Measurements from ENCODE around the gene PYGO1.
"Not testable (repeated sequence)": the region's sequence is repeated elsewhere in the genome, so short reads cannot be mapped to it uniquely, and the experiment has no call there.

Gene PYGO1, protein sequence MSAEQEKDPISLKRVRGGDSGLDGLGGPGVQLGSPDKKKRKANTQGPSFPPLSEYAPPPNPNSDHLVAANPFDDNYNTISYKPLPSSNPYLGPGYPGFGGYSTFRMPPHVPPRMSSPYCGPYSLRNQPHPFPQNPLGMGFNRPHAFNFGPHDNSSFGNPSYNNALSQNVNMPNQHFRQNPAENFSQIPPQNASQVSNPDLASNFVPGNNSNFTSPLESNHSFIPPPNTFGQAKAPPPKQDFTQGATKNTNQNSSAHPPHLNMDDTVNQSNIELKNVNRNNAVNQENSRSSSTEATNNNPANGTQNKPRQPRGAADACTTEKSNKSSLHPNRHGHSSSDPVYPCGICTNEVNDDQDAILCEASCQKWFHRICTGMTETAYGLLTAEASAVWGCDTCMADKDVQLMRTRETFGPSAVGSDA

DNA sequence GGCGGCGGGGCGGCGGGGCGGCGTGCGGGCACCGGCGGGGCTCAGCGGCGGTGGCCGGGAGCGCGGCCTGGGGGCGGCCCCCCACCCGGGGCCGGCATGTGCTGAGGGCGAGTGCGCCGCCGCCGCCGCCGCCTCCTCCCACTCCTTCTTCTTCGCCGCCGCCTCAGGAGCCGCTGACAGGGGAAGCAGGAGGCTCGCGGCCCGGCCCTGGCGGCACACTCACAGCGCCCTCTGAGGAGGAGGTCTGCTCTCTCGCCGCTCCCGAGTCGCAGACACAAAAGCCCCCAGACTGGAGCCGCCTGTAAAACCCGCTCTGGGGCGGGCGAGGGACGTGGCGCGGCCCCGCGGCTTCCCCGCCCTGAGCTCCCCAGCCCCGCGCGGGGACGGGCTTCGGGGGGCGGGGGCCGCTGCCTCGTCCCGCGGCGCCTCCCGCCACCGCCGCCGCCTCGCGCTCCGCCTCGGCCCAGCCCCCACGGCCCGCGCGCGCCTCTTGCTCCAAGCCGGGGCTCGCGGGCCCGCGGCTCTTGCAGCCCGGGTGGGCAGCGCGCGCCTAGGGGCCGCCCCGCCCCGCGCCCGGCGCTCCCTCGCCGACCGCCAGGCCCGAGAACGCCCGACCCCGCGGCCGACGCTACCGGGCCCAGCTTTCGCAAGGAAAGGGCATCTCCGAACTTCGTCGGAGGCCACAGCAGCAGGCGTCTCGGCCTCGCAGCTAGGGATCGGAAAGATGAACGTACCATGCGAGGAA is at the start of gene PYGO1:
TSS of gene PYGO1 (minus strand) at position 276 of the 745 bp plus-strand sequence. CDS start 462 bp downstream, outside the sequence.
- DNase-seq (ENCODE audit: low read depth, low spot score), result no peak

DNA sequence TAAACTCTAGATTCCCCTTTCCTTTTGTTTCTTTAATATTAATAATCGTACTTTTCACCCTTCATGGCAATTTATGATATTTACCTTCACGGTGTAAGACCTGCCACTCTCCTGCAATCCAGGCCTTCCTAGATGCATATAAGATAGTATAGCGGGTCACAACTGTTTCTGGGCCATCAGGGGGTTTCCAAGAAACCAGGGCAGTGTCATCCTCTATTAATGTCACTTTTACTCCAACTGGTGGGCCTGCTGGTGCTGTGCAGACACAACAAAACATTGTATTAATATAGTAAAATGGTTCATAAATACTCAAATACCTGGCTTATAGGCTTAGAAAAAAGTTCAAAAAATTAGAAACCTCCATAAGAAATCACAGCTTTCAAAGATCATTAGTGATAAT is 48.9 kb upstream of the PYGO1 start:
- DNase-seq (ENCODE audit: low read depth, low spot score), result no peak

DNA sequence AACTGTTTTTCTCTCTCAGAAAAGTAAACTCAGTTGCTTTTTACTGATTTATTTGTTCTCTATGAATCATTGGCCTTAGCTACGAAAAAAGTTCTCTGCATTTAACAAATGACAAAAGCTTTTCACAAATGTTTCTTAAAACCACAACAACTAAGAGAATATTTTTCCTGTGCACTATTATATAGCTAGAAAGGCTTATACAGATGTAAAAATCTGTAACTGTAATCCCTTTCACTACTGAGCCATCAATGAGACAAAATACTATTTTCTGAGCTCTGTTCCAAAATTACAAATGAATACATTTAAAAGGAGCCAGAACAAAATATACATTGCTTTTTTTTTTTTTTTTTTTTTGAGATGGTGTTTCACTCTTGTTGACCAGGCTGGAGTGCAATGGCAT is 45.6 kb upstream of the PYGO1 start:
- DNase-seq (ENCODE audit: low read depth, low spot score), result no peak

DNA sequence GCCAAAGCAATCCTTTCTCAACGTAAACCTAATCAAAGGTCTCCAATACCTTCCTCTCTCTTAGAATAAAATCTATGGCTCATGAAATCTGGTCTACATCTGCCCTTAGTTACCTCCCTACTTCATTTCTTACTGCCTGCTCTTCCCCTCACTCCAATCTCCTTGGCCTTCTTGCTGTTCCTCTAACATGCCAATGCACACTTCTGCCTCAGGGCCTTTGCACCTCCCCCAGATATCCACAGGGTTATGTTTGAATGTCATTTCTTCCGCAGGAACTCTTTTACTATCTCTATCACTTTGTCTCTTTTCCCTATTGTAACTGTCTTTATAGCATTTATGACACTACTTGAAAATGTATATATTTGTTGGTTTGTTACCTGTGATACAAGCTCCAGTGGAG is 44.3 kb upstream of the PYGO1 start:
- DNase-seq (ENCODE audit: low read depth, low spot score), result no peak

DNA sequence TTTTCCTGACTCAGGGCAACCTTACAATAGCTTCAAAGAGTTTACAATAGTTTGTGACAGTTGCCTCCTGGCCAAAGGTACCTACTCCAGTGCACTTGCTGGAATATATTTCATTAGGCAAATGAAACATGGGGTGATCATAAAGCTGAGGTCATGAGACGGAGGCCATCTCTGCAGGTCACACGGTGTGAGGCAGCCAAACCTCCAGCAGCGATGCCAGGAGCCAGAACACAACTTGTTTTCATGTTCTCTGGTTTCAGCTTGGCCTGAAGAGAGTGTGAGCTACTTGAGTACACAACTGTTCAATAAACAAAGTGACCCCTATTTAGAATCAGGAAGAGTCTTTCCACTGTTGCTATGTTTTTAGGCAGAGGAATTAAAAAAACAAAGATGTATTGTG is 42.7 kb upstream of the PYGO1 start:
- DNase-seq (ENCODE audit: low read depth, low spot score), result no peak

DNA sequence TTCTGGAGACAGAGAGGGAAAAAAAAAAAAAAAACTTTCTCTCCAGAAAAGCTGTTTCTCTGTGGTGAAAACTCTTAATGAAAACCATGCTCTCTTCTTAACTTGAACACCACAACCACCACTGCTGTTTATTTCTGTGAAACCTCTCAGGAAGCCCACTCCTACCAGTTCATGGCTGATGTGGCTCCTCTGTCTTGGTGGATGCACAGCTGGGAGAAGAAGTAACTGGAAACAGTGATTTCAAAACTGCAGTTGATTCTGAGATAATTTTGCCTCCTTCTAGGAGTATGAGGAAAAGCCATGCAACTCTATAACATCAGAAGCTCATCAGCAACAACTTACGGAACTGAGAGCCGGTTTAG is 40.2 kb upstream of the PYGO1 start:
- no peak for DNase-seq (ENCODE audit: low read depth, low spot score)

DNA sequence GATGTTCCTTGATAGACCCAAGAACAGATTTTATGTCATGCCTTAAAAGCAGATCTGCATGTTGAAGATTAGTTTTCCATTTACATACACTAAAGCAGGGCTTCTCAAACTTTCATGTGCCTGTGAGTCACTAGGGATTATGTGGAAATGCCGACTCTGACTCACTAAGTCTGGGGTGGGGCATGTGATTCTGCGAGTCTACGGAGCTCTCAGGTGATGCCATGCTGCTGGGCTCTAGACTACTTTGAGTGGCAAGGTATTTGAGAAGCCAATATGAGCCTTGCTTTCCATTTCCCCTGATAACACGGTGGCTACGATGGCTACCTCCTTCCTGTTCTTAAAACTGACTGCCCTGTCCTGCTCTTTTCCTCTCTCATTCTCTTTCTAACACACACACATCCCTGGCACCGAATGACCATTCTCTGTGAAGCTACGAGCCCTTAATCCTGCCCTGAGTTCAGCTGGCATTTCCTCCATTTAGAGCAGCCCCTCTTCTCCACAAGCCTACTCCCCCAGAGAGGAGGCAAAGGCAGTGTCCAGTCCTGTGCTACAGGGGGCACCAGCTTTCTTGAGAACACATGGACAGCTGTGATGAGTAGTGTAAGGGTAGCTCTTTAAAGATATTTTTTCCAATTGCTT is 39.7 kb upstream of the PYGO1 start:
- no peak for DNase-seq (ENCODE audit: low read depth, low spot score)

DNA sequence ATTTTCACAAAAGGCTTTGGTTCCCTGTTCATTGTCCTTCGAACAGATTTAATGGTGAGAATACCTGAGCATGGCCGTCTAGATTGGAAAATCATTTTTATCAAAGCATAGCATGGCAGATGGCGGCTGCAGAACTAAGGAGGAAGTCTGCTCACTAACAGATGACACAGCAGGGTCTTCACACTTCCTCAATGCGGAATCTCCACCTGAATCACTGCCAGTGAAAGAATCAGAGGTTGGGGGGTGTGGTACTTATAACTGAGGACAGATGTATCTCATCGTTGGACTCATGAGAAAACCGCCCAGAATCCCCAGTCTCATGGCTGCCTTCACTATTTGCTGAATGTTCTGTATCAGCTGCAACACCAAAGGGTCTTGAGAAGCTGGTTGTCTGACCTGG is 31.6 kb upstream of the PYGO1 start:
- DNase-seq (ENCODE audit: low read depth, low spot score), result no peak

DNA sequence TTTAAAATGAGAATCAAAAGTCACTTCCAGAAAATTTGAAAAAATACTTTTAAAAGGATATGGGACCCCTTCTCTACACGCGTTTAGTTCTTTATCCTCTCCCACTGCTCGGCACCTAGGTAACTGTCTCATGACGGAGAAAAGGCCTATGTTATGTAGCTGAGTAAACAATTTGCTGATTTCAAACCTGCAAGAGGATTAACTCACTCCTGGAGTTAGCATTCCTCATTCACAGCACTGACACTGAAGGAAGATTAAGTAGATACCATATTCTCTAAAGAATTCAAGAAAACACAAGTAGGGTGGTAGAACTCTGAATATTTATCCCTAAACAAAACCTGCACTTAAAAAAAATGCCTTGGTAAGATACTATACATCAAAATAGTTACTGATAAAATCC is 30.2 kb upstream of the PYGO1 start:
- no peak for DNase-seq (ENCODE audit: low read depth, low spot score)

DNA sequence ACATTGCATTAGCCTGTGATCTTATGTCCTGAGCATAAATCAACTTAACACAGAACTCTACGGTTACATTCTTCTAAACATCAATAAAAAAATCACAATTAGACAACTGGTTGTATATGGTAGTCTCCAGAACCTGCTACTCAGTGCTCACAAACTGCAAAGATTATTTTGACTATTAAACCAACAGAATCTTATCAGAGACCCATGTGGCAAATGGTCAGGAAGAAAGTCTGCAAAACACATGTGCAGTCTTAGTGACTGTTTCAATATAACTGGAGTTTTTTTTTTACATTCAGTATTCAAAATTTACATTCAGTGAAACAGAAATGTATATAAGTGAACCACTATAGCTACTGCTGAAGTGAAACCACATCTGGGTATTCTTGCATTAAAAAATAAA is 27.3 kb upstream of the PYGO1 start:
- no peak for DNase-seq (ENCODE audit: low read depth, low spot score)

DNA sequence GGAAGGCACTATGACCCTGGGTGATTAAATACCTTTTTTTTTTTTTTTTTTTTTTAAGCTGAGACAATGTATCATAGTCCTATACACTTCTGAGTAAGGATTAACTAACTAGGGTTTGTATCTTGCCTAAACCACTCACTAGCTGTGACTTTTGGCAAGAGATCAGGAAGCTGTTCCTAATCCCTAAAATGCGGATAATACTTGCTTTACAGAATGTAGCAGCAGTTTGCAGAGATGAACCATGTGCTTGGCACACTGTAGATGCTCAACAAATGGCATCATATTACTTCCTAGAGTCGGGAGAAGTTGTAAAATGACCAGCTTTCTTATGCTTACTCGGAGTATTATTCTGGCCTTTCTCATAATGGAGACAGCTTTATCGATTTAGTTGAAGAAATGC is 25.6 kb upstream of the PYGO1 start:
- DNase-seq (ENCODE audit: low read depth, low spot score), result no peak

DNA sequence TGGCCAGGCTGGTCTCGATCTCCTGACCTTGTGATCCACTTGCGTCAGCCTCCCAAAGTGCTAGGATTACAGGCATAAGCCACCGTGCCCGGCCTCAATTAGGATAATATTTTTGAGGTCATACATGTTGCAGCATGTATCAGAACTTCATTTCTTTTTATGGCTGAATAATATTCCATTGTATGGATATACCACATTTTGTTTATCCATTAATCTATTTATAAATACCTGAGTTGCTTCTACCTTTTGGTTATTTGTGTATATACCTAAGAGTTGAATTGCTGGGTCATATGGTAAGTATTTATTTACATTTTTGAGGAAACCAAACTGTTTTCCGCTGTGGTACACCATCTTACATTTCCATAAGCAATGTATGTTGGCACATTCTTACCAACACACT is 18.1 kb upstream of the PYGO1 start:
- no peak for DNase-seq (ENCODE audit: low read depth, low spot score)

DNA sequence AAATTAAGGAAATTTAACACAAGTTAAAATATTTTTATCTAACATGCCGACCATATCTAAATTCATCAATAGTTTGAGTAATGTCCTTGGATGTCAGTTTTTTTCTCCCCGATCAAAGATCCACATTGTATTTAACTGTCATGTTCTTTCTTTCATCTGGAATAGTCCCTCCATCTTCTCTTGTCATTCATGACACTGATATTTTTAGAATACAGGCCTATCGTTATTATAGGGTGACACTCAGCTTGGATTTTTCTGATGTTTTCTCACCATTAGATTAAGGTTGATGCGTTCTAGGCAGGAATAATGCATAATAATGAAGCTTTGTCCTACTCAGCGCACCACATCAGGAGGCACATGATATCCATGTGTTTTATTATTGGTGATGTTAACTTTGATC is 13.2 kb upstream of the PYGO1 start:
- no peak for DNase-seq (ENCODE audit: low read depth, low spot score)

DNA sequence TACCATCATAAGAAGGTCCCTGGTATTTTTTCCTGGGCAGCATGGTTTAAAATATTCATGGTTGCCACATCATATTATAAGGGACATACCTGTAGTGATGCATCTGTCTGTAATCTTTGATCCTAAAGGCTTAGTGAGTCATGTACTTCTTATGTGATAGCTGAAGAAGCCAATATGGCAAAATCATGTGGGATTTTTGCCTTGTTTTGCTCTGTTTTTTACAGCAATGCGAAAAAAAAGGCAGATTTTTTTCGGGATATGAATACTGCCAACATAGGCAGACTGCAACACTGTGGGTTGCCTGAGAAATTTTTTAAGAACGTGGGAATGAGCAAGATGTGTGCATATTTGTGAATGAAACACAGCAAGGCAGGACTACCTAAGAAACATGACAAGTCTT is 11.3 kb upstream of the PYGO1 start:
- no peak for DNase-seq (ENCODE audit: low read depth, low spot score)

DNA sequence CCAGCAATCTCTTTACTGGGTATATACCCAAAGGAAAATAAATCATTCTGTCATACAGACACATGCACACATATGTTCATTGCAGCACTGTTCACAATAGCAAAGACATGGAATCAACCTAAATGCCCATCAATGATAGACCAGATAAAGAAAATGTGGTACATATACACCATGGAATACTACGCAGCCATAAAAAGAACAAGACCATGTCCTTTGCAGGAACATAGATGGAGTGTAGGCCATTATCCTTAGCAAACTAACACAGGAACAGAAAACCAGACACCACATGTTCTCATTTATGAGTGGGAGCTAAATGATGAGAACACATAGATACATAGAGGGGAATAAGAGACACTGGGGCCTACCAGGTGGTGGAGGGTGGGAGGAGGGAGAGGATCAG is 4.9 kb upstream of the PYGO1 start:
- not testable (repeated sequence) for DNase-seq (ENCODE audit: low read depth, low spot score)

DNA sequence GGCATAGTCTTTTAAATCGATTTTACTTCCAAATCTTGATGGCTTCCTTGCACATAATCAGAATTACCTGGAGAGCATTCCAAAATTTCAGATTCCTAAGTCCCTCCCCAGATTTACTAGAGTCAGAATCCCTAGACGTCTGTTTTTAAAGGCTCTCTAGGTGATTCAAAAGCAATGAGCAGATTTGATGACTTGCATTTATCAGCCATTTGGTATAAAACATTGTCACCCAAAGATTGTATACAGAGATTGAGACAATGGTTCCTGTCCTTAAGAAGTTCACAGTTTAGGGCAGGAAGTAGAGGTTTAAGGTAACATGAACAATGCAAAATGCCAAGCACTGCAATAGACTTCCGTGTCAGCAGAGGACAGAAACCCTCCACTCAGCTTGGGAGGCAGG is 2.6 kb upstream of the PYGO1 start:
- DNase-seq (ENCODE audit: low read depth, low spot score), result no peak

DNA sequence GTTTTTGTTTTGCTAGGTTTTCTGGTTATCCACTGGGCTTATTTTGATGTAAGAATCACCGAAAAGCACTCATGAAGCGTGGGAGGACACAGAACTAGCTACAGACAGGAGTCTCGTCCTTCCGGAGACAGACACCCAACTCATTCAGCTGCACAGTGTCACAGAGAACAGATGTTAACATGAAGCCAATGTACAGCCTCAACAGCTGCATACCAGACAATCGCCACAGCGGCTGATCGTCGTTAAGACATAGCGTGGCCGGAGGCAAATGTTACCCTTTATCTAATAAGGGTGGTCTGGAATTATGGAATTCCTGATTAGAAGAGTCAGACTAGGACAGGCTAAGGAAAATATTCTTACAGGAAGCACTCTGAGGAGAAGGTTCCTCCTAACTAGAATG is 1.1 kb upstream of the PYGO1 start:
- no peak for DNase-seq (ENCODE audit: low read depth, low spot score)

DNA sequence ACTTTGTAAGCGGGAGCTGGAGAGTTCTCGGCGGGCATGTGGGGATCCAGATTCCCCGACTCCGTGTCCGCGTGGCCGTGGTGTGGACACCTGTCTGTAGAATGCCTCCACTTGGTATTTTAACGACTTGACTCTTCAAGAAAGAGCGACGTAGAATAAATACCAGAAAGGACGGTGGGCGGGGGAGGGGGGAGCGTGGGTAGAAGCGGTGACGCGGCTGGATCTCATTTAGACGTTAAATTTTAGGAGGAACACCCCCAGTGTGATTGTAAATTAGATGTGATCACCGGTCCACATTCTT is 620 bp upstream of the PYGO1 start:
- DNase-seq (ENCODE audit: low read depth, low spot score), result no peak

DNA sequence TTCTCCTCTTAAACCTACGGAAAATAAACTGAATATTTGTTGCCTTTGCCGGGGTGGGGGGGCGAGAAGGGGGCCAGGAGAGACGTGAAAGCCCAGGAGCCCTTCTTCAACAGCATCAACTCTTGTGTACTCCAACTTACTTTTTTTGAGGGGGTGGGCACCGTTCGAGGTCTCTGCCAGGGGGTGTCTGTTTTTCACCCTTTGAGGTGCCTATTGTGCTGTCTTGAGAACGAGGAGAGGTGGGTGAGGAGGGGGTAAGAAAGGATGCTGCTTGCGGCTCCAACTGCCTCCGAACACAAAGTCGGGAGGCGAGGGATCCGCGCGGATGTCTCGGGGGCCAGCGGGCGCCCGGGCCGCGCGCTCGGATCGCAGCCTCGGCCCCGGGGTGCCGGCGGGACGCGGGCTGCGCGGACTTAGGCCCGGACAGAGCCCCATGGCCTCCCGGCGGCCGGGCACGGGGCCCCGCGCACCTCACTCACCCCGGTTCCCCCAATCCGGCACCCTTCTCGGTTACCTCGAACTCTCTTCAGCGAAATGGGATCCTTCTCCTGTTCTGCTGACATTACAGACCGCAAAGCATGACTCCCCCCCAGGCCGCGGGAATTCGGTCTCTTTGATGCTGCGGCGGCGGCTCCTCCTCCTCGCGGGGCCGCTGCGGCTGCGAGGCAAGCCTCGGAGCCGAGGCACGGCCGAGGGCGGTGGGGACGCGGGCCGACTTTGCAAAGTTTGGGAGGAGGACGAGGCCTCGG is 650 bp downstream of the PYGO1 start:
- DNase-seq (ENCODE audit: low read depth, low spot score), result no peak

DNA sequence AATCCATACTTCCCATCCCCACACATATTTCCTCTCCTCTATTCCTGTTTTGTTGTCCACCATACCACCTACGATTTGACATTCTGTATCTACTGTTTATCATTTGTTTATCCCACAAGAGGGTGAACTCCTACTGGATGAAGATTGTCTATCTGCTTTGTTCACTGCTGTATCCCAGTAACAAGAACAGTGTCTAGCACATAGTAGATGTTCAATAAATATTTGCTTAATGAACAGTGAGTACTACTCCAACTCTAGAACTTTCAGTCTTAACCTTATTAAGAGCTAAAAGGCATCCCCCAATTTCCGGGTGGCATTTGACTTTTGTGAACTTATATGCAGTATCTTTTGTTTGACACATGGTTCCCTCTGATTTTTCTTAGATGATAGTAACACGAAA is 1.3 kb downstream of the PYGO1 start:
- no peak for DNase-seq (ENCODE audit: low read depth, low spot score)

DNA sequence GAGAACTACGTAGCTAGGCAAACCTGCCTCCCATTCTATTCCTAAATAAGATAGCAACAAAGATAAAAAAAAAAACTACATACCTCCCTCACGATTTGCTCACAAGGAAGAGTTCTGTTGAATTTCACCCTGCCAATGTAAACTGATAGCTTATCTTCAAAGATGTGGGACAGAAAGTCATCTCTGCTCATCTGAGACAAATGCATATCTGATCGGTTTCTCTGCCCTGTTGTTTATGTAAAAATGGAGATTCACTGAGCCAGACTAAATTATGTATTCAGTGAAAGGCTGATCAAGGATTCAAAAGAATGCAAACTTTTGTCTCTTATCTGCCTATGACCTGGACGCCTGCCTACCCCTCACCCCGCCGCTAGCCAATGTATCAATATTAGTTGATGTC is 11.2 kb downstream of the PYGO1 start:
- no peak for DNase-seq (ENCODE audit: low read depth, low spot score)

DNA sequence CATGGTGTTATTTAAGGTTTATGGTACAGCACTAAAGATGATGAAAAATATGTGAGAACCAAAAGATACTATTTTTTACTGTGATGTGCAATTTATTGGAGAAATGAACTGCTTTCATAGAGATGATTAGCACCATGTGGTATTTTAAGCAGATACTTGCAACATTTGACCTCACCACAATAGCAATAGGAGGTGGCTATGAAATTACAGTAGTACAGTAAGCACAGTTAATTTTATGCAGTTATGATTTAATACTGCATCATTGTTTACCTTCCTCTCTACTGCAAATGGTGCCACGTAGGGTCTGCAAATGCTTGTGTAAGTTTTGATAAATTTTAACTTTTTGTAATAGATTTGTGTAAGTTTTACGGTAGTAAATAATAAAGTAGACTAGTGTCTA is 14.0 kb downstream of the PYGO1 start:
- no peak for DNase-seq (ENCODE audit: low read depth, low spot score)
